ENCODE results near the gene STK36.

STK36 gene

GRCh38 chr2:218734190-218734975 is 62.5 kb downstream of the STK36 start:
- H3K4me3 ChIP-seq, result no peak overlapping the region
- no peak for DNase-seq (ENCODE audit: low read depth, low spot score)
- peaks cover 28% of the 10 kb centered on the region for H3K36me3 ChIP-seq (ENCODE audit: insufficient read depth, low read length)
- H3K9me3 ChIP-seq (ENCODE audit: low read depth, low read length), result no peaks in the 10 kb centered on the region
- TF ChIP-seq POLR2AphosphoS5 (IDR thresholded peaks at IDR 0.05; ENCODE audit: borderline replicate concordance, low read depth, low read length), result no peak
- no peak for TF ChIP-seq FOXP2 (optimal IDR thresholded peaks at IDR 0.05; ENCODE audit: control extremely low read depth, extremely low read length, insufficient read depth)
- no peak for TF ChIP-seq EZH2 (IDR thresholded peaks at IDR 0.05)
- H3K27ac ChIP-seq, result no peak overlapping the region
- H3K9ac ChIP-seq (ENCODE audit: insufficient read length), result no peak overlapping the region

GRCh38 chr2:218736531-218736930 is 64.6 kb downstream of the STK36 start:
- peaks cover 45% of the 10 kb centered on the region for H3K36me3 ChIP-seq (ENCODE audit: insufficient read depth, low read length)
- H3K9ac ChIP-seq (ENCODE audit: insufficient read length), result no peak overlapping the region
- no peak overlapping the region for H3K4me3 ChIP-seq
- TF ChIP-seq EZH2 (IDR thresholded peaks at IDR 0.05), result no peak
- no peak for TF ChIP-seq FOXP2 (optimal IDR thresholded peaks at IDR 0.05; ENCODE audit: control extremely low read depth, extremely low read length, insufficient read depth)
- no peak for TF ChIP-seq POLR2AphosphoS5 (IDR thresholded peaks at IDR 0.05; ENCODE audit: borderline replicate concordance, low read depth, low read length)
- DNase-seq (ENCODE audit: low read depth, low spot score), result no peak
- H3K9me3 ChIP-seq (ENCODE audit: low read depth, low read length), result no peaks in the 10 kb centered on the region
- H3K27ac ChIP-seq, result no peak overlapping the region

GRCh38 chr2:218743068-218743467 is 71.2 kb downstream of the STK36 start:
- no peaks in the 10 kb centered on the region for H3K9me3 ChIP-seq (ENCODE audit: low read depth, low read length)
- H3K4me3 ChIP-seq, result no peak overlapping the region
- peaks cover 77% of the 10 kb centered on the region for H3K36me3 ChIP-seq (ENCODE audit: insufficient read depth, low read length)
- no peak for DNase-seq (ENCODE audit: low read depth, low spot score)
- H3K9ac ChIP-seq (ENCODE audit: insufficient read length), result no peak overlapping the region
- TF ChIP-seq FOXP2 (optimal IDR thresholded peaks at IDR 0.05; ENCODE audit: control extremely low read depth, extremely low read length, insufficient read depth) (no peak), EZH2 (IDR thresholded peaks at IDR 0.05) (no peak), POLR2AphosphoS5 (IDR thresholded peaks at IDR 0.05; ENCODE audit: borderline replicate concordance, low read depth, low read length) (no peak)
- H3K27ac ChIP-seq, result no peak overlapping the region

GRCh38 chr2:218744615-218745014 is 72.7 kb downstream of the STK36 start:
- Histone ChIP-seq H3K36me3 (ENCODE audit: insufficient read depth, low read length) (peaks cover 74% of the 10 kb centered on the region), H3K9me3 (ENCODE audit: low read depth, low read length) (no peaks in the 10 kb centered on the region), H3K27ac (no peak overlapping the region), H3K4me3 (no peak overlapping the region), H3K9ac (ENCODE audit: insufficient read length) (no peak overlapping the region)
- DNase-seq (ENCODE audit: low read depth, low spot score), result no peak
- TF ChIP-seq EZH2 (IDR thresholded peaks at IDR 0.05), result no peak
- TF ChIP-seq POLR2AphosphoS5 (IDR thresholded peaks at IDR 0.05; ENCODE audit: borderline replicate concordance, low read depth, low read length), result no peak
- no peak for TF ChIP-seq FOXP2 (optimal IDR thresholded peaks at IDR 0.05; ENCODE audit: control extremely low read depth, extremely low read length, insufficient read depth)

- no peak for DNase-seq (ENCODE audit: low read depth, low spot score)
- Histone ChIP-seq H3K27ac (no peak overlapping the region), H3K4me3 (no peak overlapping the region), H3K9ac (ENCODE audit: insufficient read length) (no peak overlapping the region), H3K36me3 (ENCODE audit: insufficient read depth, low read length) (peaks cover 74% of the 10 kb centered on the region), H3K9me3 (ENCODE audit: low read depth, low read length) (no peaks in the 10 kb centered on the region)
- TF ChIP-seq FOXP2 (optimal IDR thresholded peaks at IDR 0.05; ENCODE audit: control extremely low read depth, extremely low read length, insufficient read depth) (no peak), POLR2AphosphoS5 (IDR thresholded peaks at IDR 0.05; ENCODE audit: borderline replicate concordance, low read depth, low read length) (no peak), EZH2 (IDR thresholded peaks at IDR 0.05) (no peak)
Measured at GRCh38 chr2:218745160-218745558, 73.3 kb downstream of the STK36 start.

GRCh38 chr2:218745559-218746469 is 73.9 kb downstream of the STK36 start:
- Histone ChIP-seq H3K9ac (ENCODE audit: insufficient read length) (no peak overlapping the region), H3K4me3 (no peak overlapping the region), H3K36me3 (ENCODE audit: insufficient read depth, low read length) (peaks cover 75% of the 10 kb centered on the region), H3K9me3 (ENCODE audit: low read depth, low read length) (no peaks in the 10 kb centered on the region), H3K27ac (no peak overlapping the region)
- TF ChIP-seq FOXP2 (optimal IDR thresholded peaks at IDR 0.05; ENCODE audit: control extremely low read depth, extremely low read length, insufficient read depth) (no peak), POLR2AphosphoS5 (IDR thresholded peaks at IDR 0.05; ENCODE audit: borderline replicate concordance, low read depth, low read length) (no peak), EZH2 (IDR thresholded peaks at IDR 0.05) (no peak)
- DNase-seq (ENCODE audit: low read depth, low spot score), result no peak

- peaks cover 75% of the 10 kb centered on the region for H3K36me3 ChIP-seq (ENCODE audit: insufficient read depth, low read length)
- H3K4me3 ChIP-seq, result no peak overlapping the region
- no peak for DNase-seq (ENCODE audit: low read depth, low spot score)
- H3K9me3 ChIP-seq (ENCODE audit: low read depth, low read length), result no peaks in the 10 kb centered on the region
- no peak for TF ChIP-seq POLR2AphosphoS5 (IDR thresholded peaks at IDR 0.05; ENCODE audit: borderline replicate concordance, low read depth, low read length)
- no peak for TF ChIP-seq EZH2 (IDR thresholded peaks at IDR 0.05)
- no peak for TF ChIP-seq FOXP2 (optimal IDR thresholded peaks at IDR 0.05; ENCODE audit: control extremely low read depth, extremely low read length, insufficient read depth)
- H3K9ac ChIP-seq (ENCODE audit: insufficient read length), result no peak overlapping the region
- H3K27ac ChIP-seq, result no peak overlapping the region
Measured at GRCh38 chr2:218746470-218746795, 74.5 kb downstream of the STK36 start.

- H3K4me3 ChIP-seq, result no peak overlapping the region
- no peak overlapping the region for H3K27ac ChIP-seq
- H3K9me3 ChIP-seq (ENCODE audit: low read depth, low read length), result no peaks in the 10 kb centered on the region
- H3K36me3 ChIP-seq (ENCODE audit: insufficient read depth, low read length), result peaks cover 74% of the 10 kb centered on the region
- TF ChIP-seq EZH2 (IDR thresholded peaks at IDR 0.05) (no peak), POLR2AphosphoS5 (IDR thresholded peaks at IDR 0.05; ENCODE audit: borderline replicate concordance, low read depth, low read length) (no peak), FOXP2 (optimal IDR thresholded peaks at IDR 0.05; ENCODE audit: control extremely low read depth, extremely low read length, insufficient read depth) (no peak)
- no peak overlapping the region for H3K9ac ChIP-seq (ENCODE audit: insufficient read length)
- no peak for DNase-seq (ENCODE audit: low read depth, low spot score)
Measured at GRCh38 chr2:218746960-218747359, 75.1 kb downstream of the STK36 start.
